Stimulated activated CD4-positive, alpha-beta T cell treated with anti-CD3 and anti-CD28 coated beads, Interleukin-4, amount 100 ng/mL, for 1 hour (primary cell): ENCODE data around the gene OBP2A.
"Not testable (repeated sequence)": the region's sequence is repeated elsewhere in the genome, so short reads cannot be mapped to it uniquely, and the experiment has no call there.

Source experiments
- DNase-seq: peaks from one replicate; pipeline ENCODE4 v3.0.0-alpha.2; 2020

The OBP2A gene

GRCh38 chr9:135526730-135527571, 19.0 kb upstream of the OBP2A start:
- DNase-seq, result no peak

- not testable (repeated sequence) for DNase-seq
Observed at GRCh38 chr9:135528842-135529435, 17.0 kb upstream of the OBP2A start.

GRCh38 chr9:135530146-135530545, 15.8 kb upstream of the OBP2A start:
- DNase-seq, result no peak

- DNase-seq, result no peak
Observed at GRCh38 chr9:135531096-135531495, 14.8 kb upstream of the OBP2A start.

DNA sequence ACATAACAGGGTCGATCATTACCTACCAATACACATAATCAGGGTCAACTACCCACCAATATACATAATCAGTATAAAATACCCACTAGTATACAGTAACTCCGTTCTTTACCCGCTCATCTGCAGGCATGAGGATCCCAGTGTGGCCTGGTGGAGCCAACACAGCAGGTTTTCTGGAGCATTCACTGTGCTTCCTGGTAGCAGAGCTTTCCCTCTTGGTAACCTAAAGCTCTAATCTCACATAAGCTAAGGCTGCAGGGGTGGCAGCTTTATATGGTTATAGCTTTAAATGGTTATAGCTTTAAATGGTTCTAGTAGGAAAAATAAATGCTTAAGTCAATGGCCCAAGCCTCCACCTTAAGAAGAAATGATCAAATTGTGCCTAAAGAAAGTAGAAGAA, 12.8 kb upstream of the OBP2A start:
- no peak for DNase-seq

DNA sequence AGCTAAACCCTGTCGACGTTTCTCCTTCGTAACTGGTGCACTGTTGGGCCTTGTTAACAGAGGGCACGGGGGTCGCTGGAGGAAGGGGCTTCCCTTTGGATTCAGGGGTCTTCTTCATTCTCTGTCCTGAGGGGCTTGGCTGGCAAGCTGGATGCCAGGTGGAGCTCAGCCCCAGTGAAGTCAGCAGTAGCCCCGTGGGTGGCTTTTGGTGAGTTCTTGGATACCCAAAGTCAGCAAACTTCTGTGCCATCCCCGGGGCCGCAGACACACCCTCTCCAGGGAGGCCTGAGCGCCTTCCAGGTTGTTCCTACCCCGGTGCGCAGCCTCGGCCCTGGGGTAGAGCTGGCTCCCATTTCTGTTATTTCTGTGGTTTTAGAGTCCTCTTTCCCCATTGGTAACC, 12.3 kb upstream of the OBP2A start:
- no peak for DNase-seq

DNA sequence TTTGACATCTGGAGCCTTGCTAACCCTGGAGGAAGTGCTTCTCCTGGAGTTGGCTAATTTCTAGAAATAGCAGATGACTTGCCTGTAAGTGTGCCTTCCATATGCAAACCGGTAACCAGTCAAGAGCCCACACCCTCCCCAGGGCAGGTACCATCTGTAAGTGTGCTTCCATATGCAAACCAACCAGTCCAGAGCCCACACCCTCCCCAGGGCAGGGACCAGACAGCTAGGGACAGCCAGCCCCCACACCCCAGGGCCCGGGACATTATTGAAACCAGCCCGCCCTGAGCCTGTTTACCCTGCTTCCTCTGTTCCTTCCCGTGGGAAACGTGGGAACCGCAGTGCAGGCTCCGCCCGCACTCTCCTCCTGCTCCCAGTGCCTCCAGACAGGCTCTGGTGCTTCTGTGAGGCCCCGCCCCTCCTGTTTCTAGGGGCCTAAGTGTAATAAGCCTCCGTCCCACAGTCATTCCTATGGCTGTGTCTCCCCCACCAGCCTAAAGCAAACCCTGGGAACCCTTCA, 11.7 kb upstream of the OBP2A start:
- not testable (repeated sequence) for DNase-seq

GRCh38 chr9:135534826-135535225, 11.1 kb upstream of the OBP2A start:
- DNase-seq, result not testable (repeated sequence)

GRCh38 chr9:135535631-135536030, 10.3 kb upstream of the OBP2A start:
- DNase-seq, result not testable (repeated sequence)

DNA sequence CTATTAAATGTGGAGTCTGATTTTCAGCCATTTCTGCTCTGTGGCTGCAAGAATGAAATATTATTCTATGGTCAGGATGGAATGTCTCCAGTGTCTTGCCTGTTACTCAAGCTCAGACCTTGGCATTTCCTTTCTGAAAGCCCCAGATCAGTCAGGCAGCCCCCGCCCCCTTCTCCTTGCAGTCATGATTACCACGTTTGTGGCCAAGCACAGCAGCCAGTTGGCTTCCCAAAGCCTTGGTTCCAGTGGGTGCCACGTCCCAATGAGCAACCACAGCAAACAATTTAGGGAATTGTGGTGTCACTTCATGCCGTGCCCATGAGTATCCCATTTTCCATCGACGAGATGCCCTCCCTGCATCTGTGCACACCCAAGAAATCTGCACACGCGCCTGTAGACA, 9.7 kb upstream of the OBP2A start:
- no peak for DNase-seq

DNA sequence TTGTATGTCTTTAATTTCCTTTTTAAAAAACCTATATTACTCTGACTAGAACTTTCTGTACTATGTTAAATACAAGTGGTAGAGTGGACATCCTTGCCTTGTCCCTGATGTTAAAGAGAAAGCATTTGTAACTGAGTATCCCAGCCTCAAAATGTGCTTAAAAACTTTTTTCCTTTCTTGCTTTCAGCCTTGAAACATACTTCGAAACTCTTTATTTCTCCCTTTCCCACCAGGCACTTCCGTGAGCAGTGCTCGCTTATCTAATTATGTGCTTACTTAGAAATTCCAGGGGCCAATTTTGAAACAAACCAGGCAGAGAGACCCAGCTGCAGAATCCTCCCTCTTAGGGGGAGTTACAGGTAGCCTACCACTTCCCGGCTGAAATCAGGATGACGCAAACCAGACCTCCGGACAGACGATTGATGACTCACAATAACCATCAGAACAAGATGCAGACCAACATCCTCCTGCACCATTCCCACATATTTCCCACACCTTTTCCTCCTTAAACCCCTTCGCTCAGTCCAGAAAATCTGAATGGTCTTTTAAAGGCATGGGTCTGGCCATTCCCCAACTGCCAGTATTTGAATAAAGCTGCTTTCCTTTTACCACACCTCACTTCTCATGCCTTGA, 2.5 kb upstream of the OBP2A start:
- DNase-seq, result not testable (repeated sequence)

- DNase-seq, result no peak
Observed at GRCh38 chr9:135544981-135545635, 818 bp upstream of the OBP2A start.

DNA sequence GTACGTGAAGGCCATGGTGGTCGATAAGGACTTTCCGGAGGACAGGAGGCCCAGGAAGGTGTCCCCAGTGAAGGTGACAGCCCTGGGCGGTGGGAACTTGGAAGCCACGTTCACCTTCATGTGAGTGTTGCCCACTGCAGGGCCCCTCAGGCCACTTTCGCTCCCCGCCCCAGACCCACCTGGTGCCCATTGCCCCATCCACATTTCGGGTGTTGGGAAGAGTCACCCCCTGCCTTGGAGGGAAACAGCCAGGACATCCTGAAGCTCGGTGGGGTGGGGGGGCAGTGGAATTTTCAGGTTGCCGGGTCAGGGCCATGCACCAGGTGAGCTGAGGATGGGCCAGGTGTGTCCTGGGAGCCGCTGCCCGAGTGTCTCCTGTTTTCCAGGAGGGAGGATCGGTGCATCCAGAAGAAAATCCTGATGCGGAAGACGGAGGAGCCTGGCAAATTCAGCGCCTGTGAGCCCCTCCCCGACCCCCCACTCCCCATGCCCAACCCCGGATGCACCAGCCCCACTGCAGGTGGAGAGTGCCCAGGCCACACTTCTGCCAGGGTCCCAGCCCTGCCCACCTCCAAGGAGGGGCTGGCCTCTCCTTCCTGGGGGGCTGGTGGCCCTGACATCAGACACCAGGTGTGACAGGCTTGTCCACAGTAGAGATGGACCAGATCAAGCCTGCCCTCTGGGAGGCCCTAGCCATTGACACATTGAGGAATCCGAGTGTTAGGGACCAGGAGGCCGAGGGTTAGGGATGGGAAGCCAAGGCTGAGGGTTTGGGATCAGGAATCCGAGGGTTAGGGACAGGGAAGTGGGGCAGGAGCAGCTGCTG, 1.1 kb downstream of the OBP2A start:
- DNase-seq, result not testable (repeated sequence)

DNA sequence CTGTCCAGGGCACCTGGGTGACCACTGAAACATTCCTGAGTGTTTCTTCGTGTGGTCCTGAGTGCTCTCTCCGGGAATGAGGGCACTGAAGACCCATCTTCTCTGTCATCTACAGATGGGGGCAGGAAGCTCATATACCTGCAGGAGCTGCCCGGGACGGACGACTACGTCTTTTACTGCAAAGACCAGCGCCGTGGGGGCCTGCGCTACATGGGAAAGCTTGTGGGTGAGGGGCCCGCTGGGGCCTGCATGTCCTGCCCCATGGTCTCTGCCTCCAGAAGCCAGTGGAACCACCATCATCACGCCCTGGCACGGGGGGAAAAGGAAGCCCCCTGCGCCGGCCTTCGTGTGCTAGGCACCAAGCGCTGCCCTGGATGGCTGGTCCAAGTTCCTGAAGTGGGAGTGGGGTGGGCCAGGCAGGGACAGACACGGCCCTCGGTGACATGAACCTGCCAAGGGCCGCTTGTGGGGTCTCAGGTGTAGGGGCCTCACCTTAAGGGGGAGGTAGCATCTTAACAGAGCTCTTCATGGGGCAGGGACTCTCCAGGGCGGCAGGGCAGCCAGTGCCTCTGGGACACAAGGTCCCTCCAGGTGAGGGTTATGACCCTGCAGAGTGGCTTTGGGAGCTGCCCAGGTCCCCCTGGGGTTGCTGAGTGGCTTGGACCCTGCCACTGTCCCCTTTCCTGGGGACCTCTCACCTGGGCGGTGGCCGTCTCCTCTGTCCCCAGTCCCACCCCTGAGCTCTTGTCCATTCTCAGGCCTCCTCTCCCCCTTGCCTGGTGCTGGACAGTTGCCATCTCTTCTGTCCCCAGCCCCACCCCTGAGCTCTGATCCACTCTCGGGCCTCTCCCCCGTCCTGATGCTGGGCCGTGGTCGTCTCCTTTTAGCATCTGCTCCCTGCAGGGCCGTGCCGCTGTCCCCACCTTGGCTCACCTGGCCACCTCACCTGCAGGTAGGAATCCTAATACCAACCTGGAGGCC, 2.1 kb downstream of the OBP2A start:
- no peak for DNase-seq

DNA sequence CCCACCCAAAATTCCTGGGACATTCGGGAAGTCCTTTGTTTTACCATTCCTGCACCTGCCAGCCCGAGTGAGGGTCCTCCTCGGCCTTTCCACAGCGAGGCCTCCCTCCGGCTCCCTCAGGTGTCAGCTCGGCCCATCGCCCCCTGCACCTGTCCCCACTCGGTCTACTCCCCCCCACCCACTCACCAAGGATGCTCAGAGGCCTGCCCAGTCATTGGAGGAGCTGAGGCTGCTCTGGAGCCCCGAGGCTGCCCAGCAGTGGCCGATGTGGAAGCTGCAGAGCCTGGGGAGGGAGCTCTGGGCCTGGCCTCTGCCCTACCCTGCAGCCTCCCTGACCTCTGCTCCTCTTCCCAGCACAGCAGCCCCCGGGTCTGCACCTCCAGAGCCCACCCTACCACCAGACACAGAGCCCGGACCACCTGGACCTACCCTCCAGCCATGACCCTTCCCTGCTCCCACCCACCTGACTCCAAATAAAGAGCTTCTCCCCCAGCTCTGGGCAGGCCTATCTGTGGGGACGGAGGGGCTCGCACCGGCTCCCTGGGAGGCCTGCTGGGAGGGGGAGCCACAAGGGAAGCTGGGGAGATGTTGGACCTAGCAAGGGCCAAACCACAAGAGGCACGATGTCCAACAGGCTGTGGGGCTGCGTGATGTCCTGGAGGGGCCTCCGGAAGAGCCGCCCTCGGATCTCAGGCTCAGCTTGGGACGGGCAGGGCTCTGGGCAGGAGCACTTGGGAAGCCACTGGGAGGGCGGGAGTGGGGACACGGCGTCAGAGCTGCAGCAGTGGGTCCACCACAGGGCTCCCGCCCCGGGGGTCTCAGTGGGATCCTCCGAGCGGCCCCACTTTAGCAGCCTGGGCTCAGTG, 3.8 kb downstream of the OBP2A start:
- not testable (repeated sequence) for DNase-seq

DNA sequence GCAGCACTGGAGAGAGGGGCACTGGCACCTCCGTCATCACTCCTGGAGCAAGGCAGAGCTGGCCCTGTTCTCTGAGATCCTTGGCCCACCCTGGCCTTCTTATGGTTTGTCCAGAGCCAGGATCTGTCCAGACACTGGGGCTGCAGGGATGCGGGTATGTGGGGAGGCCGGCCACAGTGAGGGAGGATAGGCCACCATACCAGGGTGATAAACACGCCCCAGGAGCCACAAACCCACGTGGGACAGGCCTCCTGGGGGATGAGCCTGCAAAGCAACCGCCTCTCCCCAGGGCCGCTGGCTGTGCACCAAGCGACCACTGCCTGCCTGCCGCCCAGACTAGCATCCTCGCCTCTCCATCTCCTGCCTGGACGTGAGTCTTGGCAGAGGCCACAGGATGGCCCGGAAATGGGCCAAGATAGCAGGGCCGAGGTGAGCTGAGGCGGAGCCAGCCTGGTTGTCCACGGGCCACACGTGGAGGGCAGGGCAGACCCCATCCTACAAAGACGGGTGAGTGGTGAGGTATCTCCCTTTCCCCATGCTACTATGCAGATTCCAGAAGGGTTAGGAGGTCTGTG, 4.5 kb downstream of the OBP2A start:
- no peak for DNase-seq

DNA sequence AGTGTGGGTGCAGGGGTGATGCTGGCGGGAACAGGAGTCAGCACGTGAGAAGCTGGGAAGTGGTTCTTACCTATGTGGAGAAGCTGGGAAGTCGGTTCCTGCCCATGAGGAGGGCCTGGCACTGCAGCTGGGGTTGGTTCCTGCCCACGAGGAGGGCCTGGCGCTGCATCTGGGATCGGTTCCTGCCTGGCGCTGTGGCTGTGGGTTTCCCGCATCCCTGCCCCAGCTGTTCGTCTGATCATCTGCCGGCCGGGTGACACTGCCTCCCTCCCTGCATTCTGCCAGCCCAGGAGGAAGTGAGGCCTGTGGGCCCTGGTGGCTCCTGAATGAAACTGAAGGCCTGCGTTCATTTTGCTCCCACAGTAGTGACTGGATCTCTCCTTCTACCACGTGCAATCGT, 5.1 kb downstream of the OBP2A start:
- DNase-seq, result no peak

DNA sequence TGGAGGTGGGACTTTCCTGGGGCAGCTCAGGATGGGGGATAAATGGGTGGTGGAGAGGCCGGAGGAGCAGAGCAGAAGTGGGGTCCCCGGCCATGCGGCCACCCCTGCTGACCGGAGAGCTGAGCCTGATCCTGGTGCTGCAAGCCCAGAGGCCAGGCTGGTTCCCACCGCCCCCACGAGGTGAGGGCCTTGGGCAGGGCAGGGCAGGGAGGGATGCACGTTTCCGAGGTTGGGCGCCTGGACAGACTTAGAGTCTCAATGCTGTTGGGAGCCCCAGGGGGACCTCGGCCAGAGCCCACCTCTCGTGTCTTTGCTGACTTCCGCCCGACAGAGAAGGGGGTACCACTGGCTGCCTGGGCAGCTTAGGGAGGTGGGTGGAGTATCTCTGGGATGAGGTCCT, 5.5 kb downstream of the OBP2A start:
- DNase-seq, result no peak

DNA sequence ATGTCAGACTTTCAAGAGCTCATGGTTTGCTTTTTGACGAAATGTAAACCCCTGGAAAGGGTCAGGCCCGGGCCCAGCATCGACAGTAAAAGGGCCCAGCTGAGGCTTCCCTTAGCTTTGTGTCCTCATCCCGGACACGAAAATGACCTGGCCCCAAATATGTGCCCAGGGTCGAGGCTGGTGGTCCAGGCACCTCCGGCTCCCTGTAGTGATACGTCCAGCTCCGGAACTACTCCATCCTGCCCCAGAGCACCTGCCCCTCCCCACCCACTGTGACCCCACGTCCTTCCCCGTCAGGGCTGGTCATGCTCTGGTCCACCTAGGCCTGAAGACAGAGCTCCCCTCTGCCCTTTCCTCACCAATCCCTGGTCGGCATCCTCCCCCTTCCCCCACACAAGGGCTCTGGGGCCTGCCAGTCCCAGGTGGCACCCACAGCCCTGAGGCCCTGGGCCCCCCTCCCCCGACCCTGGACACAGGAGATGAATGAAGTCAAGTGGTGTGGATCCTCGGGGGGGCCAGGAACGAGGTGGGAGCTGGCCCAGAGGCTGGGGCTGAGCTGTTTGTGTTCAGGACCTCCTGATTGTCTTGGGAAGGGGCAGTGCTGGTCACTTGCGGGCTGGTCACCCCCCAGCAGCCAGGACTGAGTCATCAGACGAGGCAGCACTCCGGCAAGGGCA, 6.2 kb downstream of the OBP2A start:
- DNase-seq, result no peak
